B cell (primary cell): Measurements from ENCODE around the gene TPSB2. TPM values are rescaled to one million over a fixed set of nuclear protein-coding genes. Genes with fewer than 3 reads are reported as not detected.

Source experiments
- ATAC-seq: fragments of 200-7000 bp; cut with Tn5 transposase; one replicate; pipeline ENCODE4 v1.10.0; 2021; ENCODE audit warnings: low read depth, mild to moderate bottlenecking, moderate number of reproducible peaks, moderate library complexity
- CTCF ChIA-PET: fragments of 350-600 bp; sonication (Branson Sonifier 250); formaldehyde crosslinking; loops from one replicate; lab custom pipeline; 2021; ENCODE audit warnings: antibody characterized with exemption, inconsistent platforms; lab: Charles Lee
- POLR2A ChIA-PET: fragments of 350-600 bp; sonication (Branson Sonifier 250); formaldehyde crosslinking; loops from one replicate; lab custom pipeline; 2021; ENCODE audit warnings: antibody characterized with exemption; lab: Charles Lee
- DNase-seq: peaks from one replicate; pipeline ENCODE4 v3.0.0; 2013
- H2AFZ ChIP-seq: 2 replicates; pipeline ENCODE4 v1.6.1; 2012; ENCODE audit warnings: mild to moderate bottlenecking, low read depth, low read length; ENCODE audit not compliant: insufficient read depth, poor library complexity, severe bottlenecking
- H3K27ac ChIP-seq, 2 donors: 1 replicate in 1 of 2; 2 replicates in 1 of 2; pipeline ENCODE4 v1.5.1; 2012 to 2013; ENCODE audit warnings: low read length in 2 of 2, mild to moderate bottlenecking in 2 of 2, moderate library complexity in 1 of 2
- H3K27me3 ChIP-seq, 4 experiments: fragments of 200-600 bp in 1 of 4; sonication (generic) in 1 of 4; replicated peaks in 1 of 4; 1 replicate in 2 of 4; 2 replicates in 2 of 4; pipeline versions ENCODE4 v1.6.1 to v1.7.0; 2013 to 2016; ENCODE audit warnings: low read length in 3 of 4, mild to moderate bottlenecking in 2 of 4, mixed read lengths in 1 of 4, moderate library complexity in 1 of 4; ENCODE audit not compliant: insufficient read depth in 4 of 4, control insufficient read depth in 3 of 4; ENCODE audit errors: control extremely low read depth in 1 of 4
- H3K36me3 ChIP-seq, 2 experiments: replicated peaks in 1 of 2; 1 replicate in 1 of 2; 2 replicates in 1 of 2; pipeline versions ENCODE4 v1.6.1 to v1.7.1; 2013; ENCODE audit warnings: low read length in 1 of 2; ENCODE audit not compliant: insufficient read depth in 2 of 2, control insufficient read depth in 1 of 2; ENCODE audit errors: control extremely low read depth in 1 of 2, extremely low read depth in 1 of 2
- H3K4me1 ChIP-seq, 2 donors: fragments of 200-600 bp in 1 of 2; sonication (generic) in 1 of 2; 1 replicate in 1 of 2; 2 replicates in 1 of 2; pipeline versions ENCODE4 v1.5.1 to v1.6.1; 2013 to 2017; ENCODE audit warnings: low read length in 2 of 2; ENCODE audit not compliant: control insufficient read depth in 2 of 2, insufficient read depth in 2 of 2
- H3K4me2 ChIP-seq: replicated peaks from 2 replicates; pipeline ENCODE3; 2012; ENCODE audit warnings: mild to moderate bottlenecking, low read depth, low read length; ENCODE audit not compliant: poor library complexity, severe bottlenecking
- H3K4me3 ChIP-seq, 5 experiments: fragments of 200-600 bp in 1 of 5; sonication (generic) in 1 of 5; 1 replicate in 3 of 5; 2 replicates in 2 of 5; pipeline versions ENCODE4 v1.5.1 to v1.7.0; 2011 to 2016; ENCODE audit warnings: low read length in 4 of 5, mild to moderate bottlenecking in 4 of 5, low read depth in 2 of 5, control low read depth in 1 of 5, moderate library complexity in 1 of 5; ENCODE audit not compliant: insufficient read depth in 1 of 5; ENCODE audit errors: control extremely low read depth in 1 of 5, extremely low read depth in 1 of 5
- H3K79me2 ChIP-seq: fragments of 200-600 bp; sonication (generic); one replicate; pipeline ENCODE4 v1.6.0; 2016; ENCODE audit warnings: low read length; ENCODE audit not compliant: control insufficient read depth, insufficient read depth
- H3K9ac ChIP-seq: fragments of 200-600 bp; sonication (generic); 2 replicates; pipeline ENCODE4 v1.6.1; 2017; ENCODE audit warnings: mild to moderate bottlenecking, low read length, moderate library complexity
- H3K9me3 ChIP-seq, 3 donors: one replicate each; pipeline versions ENCODE4 v1.6.1 to v1.7.1; 2013; ENCODE audit warnings: low read length in 2 of 3; ENCODE audit not compliant: control insufficient read depth in 2 of 3, insufficient read depth in 1 of 3; ENCODE audit errors: control extremely low read depth in 1 of 3
- H4K20me1 ChIP-seq: 2 replicates; pipeline ENCODE4 v1.6.0; 2012; ENCODE audit warnings: mild to moderate bottlenecking, low read length; ENCODE audit not compliant: insufficient read depth, control insufficient read depth, poor library complexity, severe bottlenecking
- H3K27ac Mint-ChIP-seq: one replicate; pipeline ENCODE4 v1.8.0; 2021; ENCODE audit warnings: mixed read lengths
- H3K27me3 Mint-ChIP-seq: one replicate; pipeline ENCODE4 v1.8.0; 2021; ENCODE audit warnings: mixed read lengths
- H3K4me1 Mint-ChIP-seq: one replicate; pipeline ENCODE4 v1.8.0; 2021; ENCODE audit warnings: mixed read lengths
- H3K4me3 Mint-ChIP-seq: one replicate; pipeline ENCODE4 v1.8.0; 2021; ENCODE audit warnings: mixed read lengths
- H3K9me3 Mint-ChIP-seq: one replicate; pipeline ENCODE4 v1.8.0; 2022; ENCODE audit warnings: mixed read lengths; ENCODE audit not compliant: insufficient read depth
- EZH2 ChIP-seq: IDR thresholded peaks from 2 replicates; pipeline ENCODE4 v1.6.1; 2012; ENCODE audit warnings: borderline replicate concordance, low read depth, mild to moderate bottlenecking, moderate library complexity, low read length; ENCODE audit not compliant: insufficient read depth, poor library complexity, severe bottlenecking
- WGBS: methylation state at CpG from one replicate; pipeline ENCODE4 v1.1.5; 2013; ENCODE audit warnings: missing lambda C conversion rate; ENCODE audit not compliant: insufficient coverage; 5-methylcytosine and 5-hydroxymethylcytosine counted together
- intact Hi-C: fragments of 100-400 bp; cut with micrococcal nuclease; formaldehyde crosslinking; loops from one replicate; pipeline ENCODE4 v1.10.0; 2022
- polyA plus RNA-seq: library from polyadenylated mRNA; depleted of rRNA; stranded (reverse); fragments of >200 nt; gene quantifications from 2 replicates; pipeline ENCODE4 v1.2.3, GENCODE V29; 2012
- total RNA-seq, 2 donors: library from RNA; stranded (reverse); fragments of 120-200 nt in 1 of 2; gene quantifications; 1 replicate in 1 of 2; 2 replicates in 1 of 2; pipeline versions ENCODE4 v1.2.3 to v1.2.4, GENCODE V29; 2013 to 2022
- TF ChIP-seq, protein P1 (sequence below): fragments of 200-600 bp; IDR thresholded peaks from one replicate; pipeline ENCODE4 v1.8.0; 2022; ENCODE audit warnings: antibody characterized with exemption, mild to moderate bottlenecking

TPSB2 gene
- total and polyA plus RNA-seq, 2 donors (not counting 1 experiment from before 2014, with no cell fraction given): not detected

DNA sequence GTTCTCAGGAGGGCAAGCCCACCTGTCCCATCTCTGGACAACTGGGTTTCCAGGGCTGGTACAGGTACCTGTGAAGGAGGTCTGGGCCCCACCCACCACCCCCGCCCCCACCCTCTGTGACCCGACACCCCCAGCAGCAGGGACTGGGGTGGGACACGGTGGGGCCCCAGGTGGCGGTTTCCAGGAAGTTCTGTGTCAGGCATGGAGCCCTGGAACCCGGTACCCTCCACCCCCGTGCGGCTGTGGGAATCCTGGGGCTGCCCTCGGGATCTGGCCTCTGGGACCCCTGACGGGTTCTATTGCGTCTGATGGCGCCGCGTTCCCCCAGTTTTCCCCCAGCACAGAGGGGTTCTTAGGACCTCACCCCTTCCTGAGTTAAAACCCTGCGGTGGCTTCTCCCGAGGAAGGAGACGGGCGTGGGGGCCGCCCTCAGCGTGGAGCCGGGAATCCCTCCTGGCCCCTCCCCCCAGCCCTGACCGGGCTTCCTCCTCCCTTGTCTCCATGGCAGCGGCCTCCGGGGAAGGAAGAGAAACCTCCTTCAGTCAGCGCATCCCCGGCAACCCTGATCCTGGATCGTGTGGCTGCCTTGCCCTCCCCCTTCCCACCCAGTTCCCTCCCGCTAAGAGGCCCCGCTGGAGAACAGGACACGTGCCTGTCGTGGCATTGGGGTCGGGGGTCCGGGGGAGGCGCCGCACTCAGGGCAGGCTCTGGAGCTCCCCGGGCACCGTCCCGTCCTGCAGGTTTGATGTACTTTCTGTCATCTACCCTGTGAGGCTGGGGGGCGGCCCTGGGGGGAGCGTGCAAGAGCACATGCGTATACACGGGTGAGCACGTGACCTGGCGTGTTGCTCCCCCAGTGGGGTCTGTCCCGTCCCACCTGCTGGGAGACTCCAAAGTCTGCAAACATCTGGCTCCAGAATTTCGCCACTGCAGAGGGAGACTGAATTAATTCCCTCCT, 46.8 kb downstream of the TPSB2 start:
- CTCF ChIA-PET: no interaction called here
- Histone ChIP-seq H3K9ac (no peak overlapping the region), H4K20me1 (no peaks in the 10 kb centered on the region), H2AFZ (no peak overlapping the region), H3K79me2 (no peaks in the 10 kb centered on the region), H3K36me3 (no peaks in the 10 kb centered on the region), H3K27ac (no peak overlapping the region), H3K4me2 (no peak overlapping the region), H3K4me1 (no peaks in the 10 kb centered on the region), H3K9me3 (peaks cover 0 to 8% (median 0%) of the 10 kb centered on the region in 3 donors), H3K4me3 (no peak overlapping the region), H3K27me3 (peaks cover 0 to 4% (median 0%) of the 10 kb centered on the region in 4 experiments)
- Mint-ChIP-seq H3K4me3 (no peak overlapping the region), H3K27me3 (no peaks in the 10 kb centered on the region), H3K27ac (no peak overlapping the region), H3K4me1 (no peaks in the 10 kb centered on the region), H3K9me3 (no peaks in the 10 kb centered on the region)
- 67% methylated on average over 34 of the region's 45 CpGs for WGBS
- ATAC-seq: no peak
- TF ChIP-seq, protein P1, sequence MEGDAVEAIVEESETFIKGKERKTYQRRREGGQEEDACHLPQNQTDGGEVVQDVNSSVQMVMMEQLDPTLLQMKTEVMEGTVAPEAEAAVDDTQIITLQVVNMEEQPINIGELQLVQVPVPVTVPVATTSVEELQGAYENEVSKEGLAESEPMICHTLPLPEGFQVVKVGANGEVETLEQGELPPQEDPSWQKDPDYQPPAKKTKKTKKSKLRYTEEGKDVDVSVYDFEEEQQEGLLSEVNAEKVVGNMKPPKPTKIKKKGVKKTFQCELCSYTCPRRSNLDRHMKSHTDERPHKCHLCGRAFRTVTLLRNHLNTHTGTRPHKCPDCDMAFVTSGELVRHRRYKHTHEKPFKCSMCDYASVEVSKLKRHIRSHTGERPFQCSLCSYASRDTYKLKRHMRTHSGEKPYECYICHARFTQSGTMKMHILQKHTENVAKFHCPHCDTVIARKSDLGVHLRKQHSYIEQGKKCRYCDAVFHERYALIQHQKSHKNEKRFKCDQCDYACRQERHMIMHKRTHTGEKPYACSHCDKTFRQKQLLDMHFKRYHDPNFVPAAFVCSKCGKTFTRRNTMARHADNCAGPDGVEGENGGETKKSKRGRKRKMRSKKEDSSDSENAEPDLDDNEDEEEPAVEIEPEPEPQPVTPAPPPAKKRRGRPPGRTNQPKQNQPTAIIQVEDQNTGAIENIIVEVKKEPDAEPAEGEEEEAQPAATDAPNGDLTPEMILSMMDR: no peak
- no peak for TF ChIP-seq EZH2
- no peak for DNase-seq
- intact Hi-C loops: no loop called here
- POLR2A ChIA-PET: no interaction called here

DNA sequence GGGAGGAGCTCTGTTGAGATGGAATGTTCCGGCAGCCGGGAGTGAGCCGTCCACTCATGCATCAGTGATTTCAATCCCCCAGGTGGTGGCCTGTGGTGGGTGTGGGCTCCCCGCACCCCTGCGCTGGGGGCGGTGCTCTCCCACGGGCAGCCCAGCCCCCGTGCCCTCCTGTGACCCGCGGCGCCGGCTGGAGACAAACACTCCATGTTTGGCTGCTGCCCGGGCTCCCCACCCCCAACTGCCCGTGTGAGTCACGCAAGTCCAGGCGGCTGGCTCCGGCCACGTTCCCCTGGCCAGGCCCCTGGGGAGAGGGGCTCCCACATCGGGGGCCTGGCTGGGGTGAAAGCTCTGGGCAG, 47.7 kb downstream of the TPSB2 start:
- Histone ChIP-seq H2AFZ (no peak overlapping the region), H3K9me3 (peaks cover 0 to 6% (median 0%) of the 10 kb centered on the region in 3 donors), H4K20me1 (no peaks in the 10 kb centered on the region), H3K36me3 (no peaks in the 10 kb centered on the region), H3K27ac (no peak overlapping the region), H3K4me1 (no peaks in the 10 kb centered on the region), H3K79me2 (no peaks in the 10 kb centered on the region), H3K4me3 (no peak overlapping the region), H3K4me2 (no peak overlapping the region), H3K9ac (no peak overlapping the region), H3K27me3 (peaks cover 0 to 4% (median 0%) of the 10 kb centered on the region in 4 experiments)
- Mint-ChIP-seq H3K27me3 (no peaks in the 10 kb centered on the region), H3K4me1 (no peaks in the 10 kb centered on the region), H3K27ac (no peak overlapping the region), H3K4me3 (no peak overlapping the region), H3K9me3 (no peaks in the 10 kb centered on the region)
- no peak for TF ChIP-seq EZH2
- TF ChIP-seq, protein P1: no peak
- CTCF ChIA-PET: no interaction called here
- POLR2A ChIA-PET: no interaction called here
- WGBS: 58% methylated on average over 19 of the region's 19 CpGs
- intact Hi-C loops: no loop called here
- DNase-seq: no peak
- ATAC-seq: no peak
